A673 (cell line): Measurements from ENCODE around the gene DLG2. TPM values are rescaled to one million over a fixed set of nuclear protein-coding genes. Genes with fewer than 3 reads are reported as not detected.
"Not testable (repeated sequence)": the region's sequence is repeated elsewhere in the genome, so short reads cannot be mapped to it uniquely, and the experiment has no call there.

Experiments
- BruUV-seq: library from RNA; stranded (reverse); fragments of 400-500 nt; replicated peaks from 2 replicates; lab custom pipeline; 2021; lab: Mats Ljungman, UMichigan
- CTCF ChIA-PET: fragments of 300-600 bp; sonication (Branson Sonifier 250); formaldehyde crosslinking; loops from one replicate; lab custom pipeline; 2022; ENCODE audit warnings: antibody characterized with exemption; lab: Charles Lee
- POLR2A ChIA-PET: fragments of 300-600 bp; sonication (Branson Sonifier 250); formaldehyde crosslinking; loops from one replicate; lab custom pipeline; 2022; ENCODE audit warnings: antibody characterized with exemption; ENCODE audit not compliant: low non-redundant PET; lab: Charles Lee
- DNase-seq: peaks from one replicate; pipeline ENCODE4 v3.0.0-alpha.2; 2015; ENCODE audit warnings: low spot score
- H3K27ac ChIP-seq: fragments of 200-600 bp; sonication (generic); 2 replicates; pipeline ENCODE4 v1.5.1; 2016; ENCODE audit warnings: mixed run types, low read depth, mild to moderate bottlenecking, mixed read lengths, antibody characterized with exemption, low read length; ENCODE audit not compliant: poor library complexity, severe bottlenecking
- H3K27me3 ChIP-seq: fragments of 200-600 bp; sonication (generic); replicated peaks from 2 replicates; pipeline ENCODE4 v1.6.1; 2017; ENCODE audit warnings: mixed run types, low read depth, mild to moderate bottlenecking, mixed read lengths, antibody characterized with exemption, low read length; ENCODE audit not compliant: insufficient read depth, poor library complexity
- H3K36me3 ChIP-seq: fragments of 200-600 bp; sonication (generic); 2 replicates; pipeline ENCODE4 v1.6.1; 2016; ENCODE audit warnings: mixed run types, mild to moderate bottlenecking, mixed read lengths, antibody characterized with exemption, low read length; ENCODE audit not compliant: insufficient read depth, poor library complexity, severe bottlenecking
- H3K4me1 ChIP-seq: fragments of 200-600 bp; sonication (generic); 2 replicates; pipeline ENCODE4 v1.6.1; 2017; ENCODE audit warnings: mixed run types, mild to moderate bottlenecking, mixed read lengths, antibody characterized with exemption, low read length; ENCODE audit not compliant: insufficient read depth, poor library complexity, severe bottlenecking
- H3K4me3 ChIP-seq: fragments of 200-600 bp; sonication (generic); 2 replicates; pipeline ENCODE4 v1.5.1; 2016; ENCODE audit warnings: low read depth, mixed run types, mild to moderate bottlenecking, mixed read lengths, low read length; ENCODE audit not compliant: poor library complexity, severe bottlenecking
- H3K9me3 ChIP-seq: fragments of 200-600 bp; sonication (generic); 2 replicates; pipeline ENCODE4 v1.6.1; 2016; ENCODE audit warnings: mixed run types, low read depth, mild to moderate bottlenecking, mixed read lengths, antibody characterized with exemption, low read length; ENCODE audit not compliant: poor library complexity, severe bottlenecking
- EZH2 ChIP-seq: fragments of 200-600 bp; sonication (generic); IDR thresholded peaks from 2 replicates; pipeline ENCODE4 v1.6.1; 2017; ENCODE audit warnings: borderline replicate concordance, low read depth, mild to moderate bottlenecking, mixed read lengths, antibody characterized with exemption, low read length; ENCODE audit not compliant: poor library complexity, severe bottlenecking
- intact Hi-C: fragments of 100-400 bp; cut with micrococcal nuclease; formaldehyde crosslinking; loops from one replicate; pipeline ENCODE4 v1.10.0; 2022; ENCODE audit not compliant: unreplicated experiment
- total RNA-seq: library from RNA; stranded (reverse); gene quantifications from 2 replicates; pipeline ENCODE4 v1.2.3, GENCODE V29; 2021
- TF ChIP-seq, protein P1 (sequence below): fragments of 300-800, 200-600 bp; sonication (generic); conservative IDR thresholded peaks from 2 replicates; pipeline ENCODE4 v1.5.1; 2017; ENCODE audit warnings: low read depth, mild to moderate bottlenecking, antibody characterized with exemption, low read length, moderate library complexity, mixed read lengths

Gene DLG2
- total RNA-seq, 1 experiment from 2014 or later: 277 TPM

DNA sequence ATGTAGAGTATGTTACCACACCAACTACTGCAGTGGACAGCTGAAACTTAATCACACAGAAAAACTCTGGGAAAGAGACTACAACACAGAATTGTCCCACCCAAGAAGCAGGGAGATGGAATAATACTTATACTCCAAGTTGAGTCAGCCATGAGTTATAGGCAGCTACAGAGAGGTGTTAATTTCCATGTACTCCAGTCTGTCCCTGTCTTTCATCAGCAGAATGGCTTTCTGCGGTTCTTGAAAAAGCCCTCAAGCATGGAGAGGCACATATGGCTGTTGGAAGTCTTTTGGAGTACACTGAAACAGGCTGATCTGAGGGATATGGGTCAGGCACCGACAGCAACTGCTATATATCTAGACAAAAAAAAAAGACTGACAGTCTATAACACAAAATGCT is 219.5 kb downstream of the DLG2 start:
- Histone ChIP-seq H3K27ac (no peak overlapping the region), H3K36me3 (no peaks in the 10 kb centered on the region), H3K4me3 (no peak overlapping the region), H3K9me3 (no peaks in the 10 kb centered on the region), H3K27me3 (no peaks in the 10 kb centered on the region), H3K4me1 (no peaks in the 10 kb centered on the region)
- DNase-seq: no peak
- no TSS peak for BruUV-seq
- intact Hi-C loops: no loop called here
- TF ChIP-seq, protein P1, sequence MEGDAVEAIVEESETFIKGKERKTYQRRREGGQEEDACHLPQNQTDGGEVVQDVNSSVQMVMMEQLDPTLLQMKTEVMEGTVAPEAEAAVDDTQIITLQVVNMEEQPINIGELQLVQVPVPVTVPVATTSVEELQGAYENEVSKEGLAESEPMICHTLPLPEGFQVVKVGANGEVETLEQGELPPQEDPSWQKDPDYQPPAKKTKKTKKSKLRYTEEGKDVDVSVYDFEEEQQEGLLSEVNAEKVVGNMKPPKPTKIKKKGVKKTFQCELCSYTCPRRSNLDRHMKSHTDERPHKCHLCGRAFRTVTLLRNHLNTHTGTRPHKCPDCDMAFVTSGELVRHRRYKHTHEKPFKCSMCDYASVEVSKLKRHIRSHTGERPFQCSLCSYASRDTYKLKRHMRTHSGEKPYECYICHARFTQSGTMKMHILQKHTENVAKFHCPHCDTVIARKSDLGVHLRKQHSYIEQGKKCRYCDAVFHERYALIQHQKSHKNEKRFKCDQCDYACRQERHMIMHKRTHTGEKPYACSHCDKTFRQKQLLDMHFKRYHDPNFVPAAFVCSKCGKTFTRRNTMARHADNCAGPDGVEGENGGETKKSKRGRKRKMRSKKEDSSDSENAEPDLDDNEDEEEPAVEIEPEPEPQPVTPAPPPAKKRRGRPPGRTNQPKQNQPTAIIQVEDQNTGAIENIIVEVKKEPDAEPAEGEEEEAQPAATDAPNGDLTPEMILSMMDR: no peak
- no peak for TF ChIP-seq EZH2
- ChIA-PET CTCF (no interaction called here), POLR2A (no interaction called here)

GRCh38 chr11:85406841-85407240 is 220.3 kb downstream of the DLG2 start:
- no peaks in the 10 kb centered on the region for H3K36me3 ChIP-seq
- DNase-seq: no peak
- no peak overlapping the region for H3K27ac ChIP-seq
- H3K9me3 ChIP-seq: no peaks in the 10 kb centered on the region
- ChIA-PET POLR2A (no interaction called here), CTCF (no interaction called here)
- H3K4me3 ChIP-seq: no peak overlapping the region
- no peaks in the 10 kb centered on the region for H3K4me1 ChIP-seq
- no TSS peak for BruUV-seq
- TF ChIP-seq, protein P1: no peak
- no peak for TF ChIP-seq EZH2
- H3K27me3 ChIP-seq: no peaks in the 10 kb centered on the region
- intact Hi-C loops: no loop called here

DNA sequence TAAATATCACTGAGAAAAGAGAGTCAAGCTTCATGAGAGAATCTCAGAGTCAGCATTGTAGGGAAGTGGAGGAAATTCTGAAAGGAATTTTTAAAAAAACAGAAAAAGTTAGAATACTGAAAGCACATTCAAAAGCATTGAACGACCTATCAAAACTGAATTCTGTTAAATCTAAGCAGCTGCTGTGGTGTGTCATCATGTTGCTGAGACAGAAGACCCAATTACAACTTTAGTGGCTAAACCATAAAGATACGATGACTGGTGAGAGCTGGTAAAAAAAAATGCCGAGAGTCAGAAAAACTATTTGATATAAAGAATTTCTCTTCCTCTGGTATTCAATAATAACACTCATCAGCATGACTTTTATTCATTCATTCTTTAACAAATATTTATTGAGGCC is 220.8 kb downstream of the DLG2 start:
- H3K27me3 ChIP-seq: no peaks in the 10 kb centered on the region
- CTCF ChIA-PET: no interaction called here
- H3K9me3 ChIP-seq: no peaks in the 10 kb centered on the region
- H3K36me3 ChIP-seq: no peaks in the 10 kb centered on the region
- TF ChIP-seq, protein P1: no peak
- no peak for TF ChIP-seq EZH2
- no peak overlapping the region for H3K4me3 ChIP-seq
- H3K27ac ChIP-seq: no peak overlapping the region
- no TSS peak for BruUV-seq
- intact Hi-C loops: no loop called here
- POLR2A ChIA-PET: no interaction called here
- H3K4me1 ChIP-seq: no peaks in the 10 kb centered on the region
- DNase-seq: no peak

- H3K36me3 ChIP-seq, intact Hi-C loops, BruUV-seq, POLR2A ChIA-PET, CTCF ChIA-PET, DNase-seq, H3K4me3 ChIP-seq, H3K27ac ChIP-seq, H3K9me3 ChIP-seq, H3K4me1 ChIP-seq, H3K27me3 ChIP-seq: not testable (repeated sequence)
Measured at GRCh38 chr11:85395515-85396055, 231.6 kb downstream of the DLG2 start.
